HepG2 (cell line): ENCODE measurements around the gene ICE2. TPM values are rescaled to one million over a fixed set of nuclear protein-coding genes. Genes with fewer than 3 reads are reported as not detected.

Experiments used
- ETV5 ChIP-seq: IDR thresholded peaks from 2 replicates; pipeline ENCODE4 v1.6.1; 2018; ENCODE audit warnings: missing biosample characterization, missing genetic modification reagents, inconsistent platforms, borderline replicate concordance
- HDAC2 ChIP-seq: sonication (generic); formaldehyde crosslinking; IDR thresholded peaks from 2 replicates; pipeline ENCODE4 v1.4.0; 2020; ENCODE audit warnings: missing genetic modification reagents
- KDM4B ChIP-seq: sonication (generic); formaldehyde crosslinking; IDR thresholded peaks from 2 replicates; pipeline ENCODE4 v1.4.0; 2020; ENCODE audit warnings: missing genetic modification reagents
- KLF13 ChIP-seq: sonication (generic); formaldehyde crosslinking; IDR thresholded peaks from 2 replicates; pipeline ENCODE4 v1.4.0; 2020; ENCODE audit warnings: mild to moderate bottlenecking, missing genetic modification reagents
- MLX ChIP-seq: IDR thresholded peaks from 2 replicates; pipeline ENCODE4 v1.6.1; 2016
- SP4 ChIP-seq: sonication (generic); formaldehyde crosslinking; IDR thresholded peaks from 2 replicates; pipeline ENCODE4 v1.8.1; 2023; ENCODE audit warnings: mild to moderate bottlenecking, missing genetic modification reagents
- SSRP1 ChIP-seq: IDR thresholded peaks from 2 replicates; pipeline ENCODE4 v1.6.1; 2016; ENCODE audit warnings: control low read depth
- TBX3 ChIP-seq: fragments of 450-650 bp; IDR thresholded peaks from 2 replicates; pipeline ENCODE4 v1.6.1; 2017; ENCODE audit warnings: antibody characterized with exemption, mild to moderate bottlenecking, inconsistent platforms, borderline replicate concordance
- THRA ChIP-seq: sonication (generic); formaldehyde crosslinking; IDR thresholded peaks from 2 replicates; pipeline ENCODE4 v1.4.0; 2020; ENCODE audit warnings: missing genetic modification reagents, borderline replicate concordance
- TOE1 ChIP-seq: sonication (generic); formaldehyde crosslinking; IDR thresholded peaks from 2 replicates; pipeline ENCODE4 v1.4.0; 2020; ENCODE audit warnings: mild to moderate bottlenecking, missing genetic modification reagents
- ZBED4 ChIP-seq: sonication (generic); formaldehyde crosslinking; IDR thresholded peaks from 2 replicates; pipeline ENCODE4 v1.4.0; 2020; ENCODE audit warnings: missing genetic modification reagents, borderline replicate concordance
- ZBTB8A ChIP-seq: sonication (generic); formaldehyde crosslinking; IDR thresholded peaks from 2 replicates; pipeline ENCODE4 v1.4.0; 2020; ENCODE audit warnings: mild to moderate bottlenecking, low read depth, missing genetic modification reagents, borderline replicate concordance
- ZFP36 ChIP-seq: fragments of 150-350 bp; IDR thresholded peaks from 2 replicates; pipeline ENCODE4 v1.6.1; 2018; ENCODE audit warnings: borderline replicate concordance, low read length, low read depth; ENCODE audit not compliant: partially characterized antibody
- ZNF280D ChIP-seq: sonication (generic); formaldehyde crosslinking; IDR thresholded peaks from 2 replicates; pipeline ENCODE4 v1.5.1; 2020; ENCODE audit warnings: mild to moderate bottlenecking, missing genetic modification reagents
- ZNF292 ChIP-seq: sonication (generic); formaldehyde crosslinking; IDR thresholded peaks from 2 replicates; pipeline ENCODE4 v1.8.1; 2022; ENCODE audit warnings: mild to moderate bottlenecking, low read depth, missing genetic modification reagents, borderline replicate concordance
- ZNF3 ChIP-seq: IDR thresholded peaks from 2 replicates; pipeline ENCODE4 v1.7.0; 2017; ENCODE audit warnings: inconsistent platforms
- ZNF382 ChIP-seq: sonication (generic); formaldehyde crosslinking; IDR thresholded peaks from 2 replicates; pipeline ENCODE4 v1.5.0; 2020; ENCODE audit warnings: missing genetic modification reagents, mild to moderate bottlenecking, borderline replicate concordance
- ZNF614 ChIP-seq: IDR thresholded peaks from 2 replicates; pipeline ENCODE4 v1.6.1; 2018; ENCODE audit warnings: missing biosample characterization, missing genetic modification reagents, inconsistent platforms, borderline replicate concordance
- ZNF674 ChIP-seq: sonication (generic); formaldehyde crosslinking; IDR thresholded peaks from 2 replicates; pipeline ENCODE4 v1.5.0; 2020; ENCODE audit warnings: low read depth, mild to moderate bottlenecking, missing genetic modification reagents
- ZNF7 ChIP-seq: IDR thresholded peaks from 2 replicates; pipeline ENCODE4 v1.6.1; 2016; ENCODE audit warnings: missing biosample characterization, missing genetic modification reagents
- ZNF839 ChIP-seq: sonication (generic); formaldehyde crosslinking; IDR thresholded peaks from 2 replicates; pipeline ENCODE4 v1.4.0; 2020; ENCODE audit warnings: missing genetic modification reagents, mild to moderate bottlenecking, borderline replicate concordance
- polyA plus RNA-seq, 8 experiments: library from polyadenylated mRNA; depleted of rRNA in 3 of 8; stranded (reverse) in 7 of 8; unstranded in 1 of 8; fragments of >200 nt; fragmentation: Illumina TruSeq in 4 of 8; extraction: Trizol in 4 of 8; gene quantifications; 2 replicates each; pipeline versions ENCODE4 v1.2.1 to v1.2.3, GENCODE V29; 2011 to 2016; ENCODE audit warnings: low read depth in 4 of 8, missing spikeins in 1 of 8, mixed read lengths in 1 of 8; ENCODE audit not compliant: insufficient read depth in 1 of 8
- total RNA-seq, 5 experiments: library from RNA; depleted of rRNA; stranded (reverse); fragments of >200 nt; fragmentation: Illumina TruSeq; extraction: Trizol; gene quantifications; 2 replicates each; pipeline ENCODE4 v1.2.3, GENCODE V29; 2016; ENCODE audit warnings: low read depth in 1 of 5

ICE2 gene
- total and polyA plus RNA-seq, 2 of the 13 experiments (the other 11 are each of a cell fraction or from before 2014, with no cell fraction given), result 24.8 to 26.4 TPM

- TF ChIP-seq ZNF280D (CRISPR knock-in tag) (peak; percentile 82), ZNF7 (CRISPR knock-in tag) (0 out of 2 replicates have a peak, but pooled peaks have one; percentile 7), ZNF292 (CRISPR knock-in tag) (peak; percentile 96), ZNF3 (no peak), ZNF614 (CRISPR knock-in tag) (peak; percentile 89), KDM4B (0 out of 2 replicates have a peak, but pooled peaks have one; percentile 48), KLF13 (CRISPR knock-in tag) (no peak), SP4 (CRISPR knock-in tag) (0 out of 2 replicates have a peak, but pooled peaks have one; percentile 43), THRA (CRISPR knock-in tag) (peak; percentile 92; the same call in 1 of the 2 replicates), ZNF382 (CRISPR knock-in tag) (no peak), SSRP1 (no peak), HDAC2 (CRISPR knock-in tag) (peak; percentile 93), TOE1 (CRISPR knock-in tag) (peak; percentile 90), ZBED4 (CRISPR knock-in tag) (peak; percentile 68; the same call in 1 of the 2 replicates), ZBTB8A (CRISPR knock-in tag) (no peak), ZFP36 (no peak), ETV5 (CRISPR knock-in tag) (peak; percentile 89; the same call in 1 of the 2 replicates), TBX3 (no peak), ZNF839 (no peak), MLX (peak; percentile 52; the same call in 1 of the 2 replicates), ZNF674 (CRISPR knock-in tag) (no peak)
Observed at GRCh38 chr15:60392986-60393790, 85.8 kb downstream of the ICE2 start (continued).
